ENCODE data around the gene RUNX1.

RUNX1 gene

DNA sequence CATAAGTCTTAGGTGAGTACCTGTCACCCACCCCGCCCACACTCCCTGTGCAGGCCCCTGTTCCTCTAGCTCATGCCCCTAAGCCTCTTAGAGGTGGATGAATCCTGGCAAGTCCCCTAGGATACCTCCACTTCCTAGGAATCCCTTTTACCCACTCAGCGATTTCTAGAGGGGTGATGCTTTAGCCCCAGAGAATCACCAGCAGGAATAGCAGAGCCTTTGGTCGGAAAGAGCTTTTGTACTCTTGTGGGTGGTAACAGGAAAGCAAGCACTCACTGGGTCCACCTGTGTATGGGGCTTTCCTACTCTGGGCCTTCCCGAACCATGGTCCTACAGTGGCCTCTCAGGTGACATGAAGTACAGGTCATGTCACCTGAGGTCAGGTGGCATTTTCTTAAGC is 207.9 kb downstream of the RUNX1 start:
- DNase-seq = no peak

DNA sequence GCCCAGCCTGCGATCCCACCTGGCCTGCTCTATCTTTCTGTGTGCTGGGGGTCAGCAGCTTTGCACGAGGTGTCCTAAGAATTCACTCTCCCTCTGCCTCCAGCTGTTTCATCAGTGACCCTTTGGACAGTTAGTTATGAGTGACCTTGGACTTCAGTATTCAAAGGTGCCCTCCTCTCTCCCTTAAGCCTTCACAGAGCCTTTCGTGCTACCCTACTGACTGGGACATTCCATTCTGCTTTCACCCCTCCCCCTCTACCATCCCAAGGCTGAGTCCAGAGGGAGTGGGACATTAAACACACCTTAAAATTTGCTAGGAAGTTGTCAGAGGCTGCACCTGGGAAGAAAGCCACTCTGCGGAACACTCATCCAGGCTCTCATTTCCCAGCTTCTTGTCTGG is 208.4 kb downstream of the RUNX1 start:
- no peak for DNase-seq

DNA sequence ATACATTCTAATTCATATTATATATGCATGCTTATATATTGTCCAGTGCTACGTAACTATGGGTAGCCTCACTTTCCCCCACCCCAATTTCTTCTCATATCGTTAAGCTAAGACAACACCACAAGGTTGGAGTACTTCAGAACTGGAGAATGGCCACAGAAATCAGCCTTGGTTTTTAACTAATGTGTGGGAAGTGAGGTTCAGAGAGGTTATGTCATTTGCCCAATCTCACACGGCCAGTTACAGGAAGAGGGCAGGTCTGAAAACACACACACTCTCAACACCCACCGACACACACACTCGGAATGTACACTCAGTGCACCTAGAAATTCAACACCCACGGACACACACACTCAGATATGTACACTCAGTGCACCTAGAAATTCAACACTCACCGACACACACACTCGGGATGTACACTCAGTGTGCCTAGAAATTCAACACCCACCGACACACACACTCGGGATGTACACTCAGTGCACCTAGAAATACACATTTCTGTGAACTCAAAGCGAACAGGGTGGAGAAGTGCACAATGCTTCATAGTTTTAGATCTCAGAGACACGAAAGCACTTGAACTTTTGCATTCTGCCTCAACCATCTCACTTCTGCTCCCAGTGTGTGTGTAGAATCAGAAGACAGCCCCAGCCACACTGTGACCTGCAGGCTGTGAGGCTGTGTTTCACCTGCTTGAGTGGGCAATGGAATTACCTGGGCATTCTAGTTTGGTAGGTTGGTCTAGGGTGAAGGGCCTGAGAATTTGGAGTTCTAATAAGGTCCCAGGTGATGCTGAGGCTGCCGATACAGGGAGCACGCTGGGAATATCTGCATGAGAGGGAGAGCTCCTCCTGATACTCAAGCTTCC is 209.9 kb downstream of the RUNX1 start:
- DNase-seq = no peak

DNA sequence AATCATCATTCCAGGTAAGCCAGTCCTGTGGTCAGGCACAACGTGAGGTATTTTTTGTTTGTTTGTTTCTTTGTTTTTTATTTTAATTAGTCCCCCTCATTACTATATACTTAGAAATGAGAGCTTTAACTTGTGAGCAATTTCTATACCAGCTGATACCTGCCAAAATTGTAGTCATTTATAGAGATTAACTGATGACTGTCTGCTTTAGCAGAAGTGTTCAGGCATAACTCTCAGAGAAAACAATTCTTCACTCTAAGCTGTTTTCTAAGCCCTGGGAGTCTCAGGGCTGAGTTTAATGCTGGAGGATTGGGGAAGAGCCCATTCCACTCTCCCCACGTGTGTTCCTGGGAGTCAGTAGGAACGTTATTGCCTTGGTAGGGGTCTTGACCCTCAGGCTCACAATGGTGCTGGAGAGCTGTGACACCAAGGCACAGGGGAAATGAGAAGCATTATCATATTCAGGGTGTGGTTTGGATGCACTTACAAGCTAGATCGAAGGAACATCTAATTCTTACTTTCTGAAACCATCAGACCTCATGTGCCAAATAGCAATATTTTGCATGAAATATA is 212.1 kb downstream of the RUNX1 start:
- no peak for DNase-seq

DNA sequence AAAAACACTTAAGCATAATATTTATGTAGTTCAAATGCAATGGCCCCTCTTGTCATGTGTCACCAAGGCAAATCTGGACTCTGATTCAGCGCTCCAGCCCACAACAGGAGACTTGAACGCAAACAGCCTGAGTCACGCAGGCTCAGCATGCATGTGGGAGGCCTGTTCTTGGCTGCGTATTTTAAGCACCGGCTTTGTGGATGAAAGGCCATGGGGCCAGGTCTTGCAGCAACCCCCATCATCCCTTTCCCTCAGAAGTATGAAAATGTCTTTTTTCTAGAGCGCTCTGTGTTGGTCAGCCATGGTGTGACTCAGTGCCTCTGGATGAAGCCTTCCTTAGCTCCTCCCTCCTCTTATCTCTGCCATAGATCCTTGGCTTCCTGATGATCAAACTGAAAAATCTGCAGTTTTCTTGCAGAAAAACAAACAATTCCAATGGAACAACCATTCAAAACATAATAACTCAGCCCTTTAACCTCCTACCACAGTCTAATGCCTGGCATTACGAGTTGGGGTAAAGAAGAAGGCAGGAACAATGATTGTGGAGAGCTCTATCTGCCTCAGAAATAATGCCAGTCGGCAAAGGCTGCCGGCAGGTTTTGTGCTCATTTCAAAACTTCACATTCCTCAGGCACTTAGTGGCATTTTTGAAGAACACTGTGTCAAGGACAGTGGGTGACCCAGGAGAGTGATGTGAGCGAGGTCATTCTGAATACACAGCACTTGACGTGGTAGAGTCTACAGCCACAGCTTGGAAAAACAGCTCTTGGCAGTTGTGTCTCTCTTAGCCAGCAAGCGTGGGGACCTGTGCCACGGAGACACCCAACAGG is 212.8 kb downstream of the RUNX1 start:
- no peak for DNase-seq

DNA sequence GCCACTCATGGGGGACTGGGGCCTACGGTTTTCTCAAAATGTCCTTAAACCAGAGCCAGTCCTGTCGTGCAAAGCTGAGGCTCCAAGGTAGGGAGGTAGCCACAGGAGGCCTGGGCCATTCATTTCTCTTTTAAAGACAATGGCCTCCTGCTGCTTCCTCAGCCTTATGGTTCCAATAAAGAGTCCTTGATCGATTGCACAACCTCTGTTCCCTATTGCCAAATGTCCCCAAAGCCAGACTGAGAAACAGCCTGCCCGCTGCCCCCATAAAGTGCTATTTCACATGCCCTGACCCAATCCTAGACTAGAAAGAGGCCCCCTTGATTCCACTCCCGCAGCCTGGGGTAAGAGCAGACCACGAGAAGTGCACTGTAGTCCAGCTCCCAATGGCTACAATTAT is 213.6 kb downstream of the RUNX1 start:
- DNase-seq = no peak

DNA sequence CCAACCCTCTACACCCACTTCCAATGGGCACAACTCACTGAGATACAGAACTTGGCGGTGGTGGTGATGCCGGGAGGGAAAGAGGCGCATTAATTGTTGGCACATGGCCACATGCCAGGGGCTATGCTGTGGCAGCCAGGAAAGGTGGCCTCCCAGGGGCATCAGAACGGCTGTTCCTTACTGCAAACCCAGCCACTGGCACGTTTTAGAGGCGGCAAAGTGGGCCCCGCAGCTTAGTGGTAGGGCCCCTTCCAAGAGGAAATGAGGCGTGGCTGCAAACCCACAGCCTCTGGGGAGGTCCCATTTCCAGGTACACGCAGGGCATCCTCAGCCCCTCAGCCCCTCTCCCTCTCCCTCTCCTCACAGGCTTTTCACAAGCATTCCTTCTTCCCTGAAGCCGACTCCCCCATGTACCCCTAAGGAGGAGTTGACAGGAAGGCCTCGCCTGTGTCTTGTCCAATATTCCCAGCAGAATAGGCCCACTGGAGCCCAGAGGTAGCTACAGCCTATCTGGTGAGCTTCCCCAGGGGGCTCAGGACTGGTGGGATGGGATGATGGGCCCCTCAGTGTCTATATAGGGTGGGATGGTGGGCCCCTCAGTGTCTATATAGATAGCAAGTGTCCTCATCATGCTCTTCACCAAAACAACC is 214.1 kb downstream of the RUNX1 start:
- no peak for DNase-seq

DNA sequence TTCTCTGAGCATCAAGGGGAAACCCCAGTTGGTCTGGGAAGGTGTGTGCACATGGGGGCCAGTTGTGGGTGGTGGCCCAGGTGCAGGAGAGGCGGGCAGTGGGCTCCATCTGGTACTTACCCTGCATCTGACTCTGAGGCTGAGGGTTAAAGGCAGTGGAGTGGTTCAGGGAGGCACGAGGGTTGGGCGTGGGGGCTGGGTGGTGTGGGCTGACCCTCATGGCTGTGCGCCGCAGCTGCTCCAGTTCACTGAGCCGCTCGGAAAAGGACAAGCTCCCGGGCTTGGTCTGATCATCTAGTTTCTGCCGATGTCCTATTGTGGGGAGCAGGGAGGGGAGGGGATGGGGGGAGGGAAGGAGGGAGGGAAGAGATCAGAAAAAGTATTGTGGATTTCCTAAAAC is 214.8 kb downstream of the RUNX1 start:
- no peak for DNase-seq

DNA sequence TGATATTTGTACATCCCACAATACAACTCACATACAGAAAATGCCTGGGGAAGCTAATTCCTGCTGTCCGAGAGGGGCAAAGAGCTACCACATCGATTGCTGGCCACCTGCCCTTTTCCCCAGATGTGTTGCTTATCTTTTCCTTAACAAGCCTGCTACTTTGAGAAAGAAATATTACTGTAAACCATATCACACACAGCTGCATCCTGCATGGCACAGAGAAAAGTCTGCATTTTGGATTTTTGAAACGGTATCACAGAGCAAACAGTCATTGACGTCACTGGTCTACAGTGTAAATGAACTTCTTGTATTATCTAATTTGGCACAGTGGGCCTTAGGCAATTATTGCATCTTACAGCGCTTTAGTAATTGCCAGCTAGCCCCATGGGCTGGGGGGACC is 215.6 kb downstream of the RUNX1 start:
- DNase-seq = no peak

DNA sequence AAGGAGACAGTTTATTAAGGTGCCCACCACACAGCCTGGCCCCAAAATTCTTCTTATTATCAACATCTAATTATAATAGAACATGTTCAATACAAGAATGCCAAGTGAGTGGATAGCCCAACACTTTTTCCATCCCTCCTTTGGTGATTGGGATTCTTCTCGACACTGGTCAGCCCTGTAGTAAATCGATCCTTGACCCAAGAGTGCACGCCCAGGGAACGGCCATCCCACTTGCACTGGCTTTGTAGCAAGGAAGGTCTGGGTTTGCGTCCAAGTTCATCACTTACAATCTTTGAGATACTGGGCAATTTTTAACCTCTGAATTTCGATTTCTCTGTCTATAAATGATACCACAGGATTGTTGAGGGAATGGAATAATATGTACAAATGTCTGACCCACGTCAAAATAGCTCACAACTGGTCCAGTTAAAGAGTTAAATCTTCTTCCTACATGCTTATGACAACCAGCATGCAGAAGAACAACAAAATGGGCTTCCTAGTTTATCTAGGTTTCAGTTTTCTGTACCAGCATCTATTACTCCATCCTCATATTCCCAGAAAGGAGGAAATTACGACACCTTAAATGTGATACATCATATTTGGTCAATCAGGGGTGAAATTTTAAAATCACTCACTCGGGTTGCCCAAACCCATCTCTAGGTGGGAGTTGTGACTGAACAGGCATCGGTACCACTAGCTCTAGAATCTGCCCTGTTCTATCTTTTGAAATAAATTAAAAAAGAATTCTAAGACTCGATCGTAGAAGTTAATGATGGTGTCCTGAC is 218.5 kb downstream of the RUNX1 start:
- DNase-seq = no peak

DNA sequence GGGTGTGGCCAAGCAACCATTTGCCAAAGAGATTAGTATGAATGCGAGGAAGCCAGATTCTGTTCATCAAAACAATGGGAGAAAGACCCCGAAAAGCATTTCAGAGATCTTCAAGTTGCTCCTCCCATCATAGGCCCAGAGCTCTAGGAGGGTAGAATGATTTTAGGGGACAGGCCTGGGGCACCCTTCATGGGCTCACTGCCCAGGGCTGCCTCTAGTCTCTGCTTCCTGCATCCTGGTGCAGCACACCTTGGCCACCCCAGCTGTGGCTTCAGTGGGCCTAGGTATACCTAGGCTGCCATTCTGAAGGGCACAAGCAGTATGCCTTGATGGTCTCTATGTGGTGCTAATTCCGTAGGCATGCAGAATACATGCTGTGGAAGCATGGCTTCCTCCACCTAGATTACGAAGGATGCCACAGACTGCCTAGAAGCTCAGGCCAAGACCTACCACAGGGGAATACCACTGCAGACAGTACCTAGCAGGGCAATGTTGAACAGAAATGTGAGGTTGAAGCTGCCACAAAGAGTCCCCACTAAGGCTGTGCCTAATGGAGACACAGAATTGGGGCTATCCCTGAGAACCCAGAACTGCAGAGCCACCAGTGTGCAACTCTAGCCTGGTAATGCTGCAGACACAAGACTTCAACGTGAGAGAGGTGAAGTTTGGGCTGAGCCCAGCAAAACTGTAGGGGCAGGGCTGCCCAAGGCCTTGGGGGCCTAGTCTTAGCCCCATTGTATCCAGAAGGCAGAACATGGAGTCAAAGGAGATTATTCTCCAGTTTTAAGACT is 221.5 kb downstream of the RUNX1 start:
- DNase-seq = no peak

DNA sequence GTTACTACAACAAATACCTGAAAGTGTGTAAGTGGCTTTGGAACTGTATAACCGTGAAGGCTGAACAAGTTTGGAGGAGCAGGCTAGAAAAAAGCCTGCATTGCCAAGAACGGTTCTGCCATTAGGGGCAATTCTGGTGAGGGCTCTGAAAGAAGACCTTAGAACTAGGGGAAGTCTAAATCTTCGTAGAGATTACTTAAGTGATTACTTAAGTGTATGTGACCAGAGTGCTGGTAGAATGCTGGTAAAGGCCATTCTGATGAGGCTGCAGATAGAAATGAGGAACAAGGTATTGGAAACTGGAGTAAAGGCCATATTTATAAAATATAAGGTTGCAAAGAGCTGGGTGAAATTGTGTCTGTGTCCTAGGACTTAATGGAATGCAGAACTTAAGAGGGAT is 222.3 kb downstream of the RUNX1 start:
- DNase-seq = no peak

DNA sequence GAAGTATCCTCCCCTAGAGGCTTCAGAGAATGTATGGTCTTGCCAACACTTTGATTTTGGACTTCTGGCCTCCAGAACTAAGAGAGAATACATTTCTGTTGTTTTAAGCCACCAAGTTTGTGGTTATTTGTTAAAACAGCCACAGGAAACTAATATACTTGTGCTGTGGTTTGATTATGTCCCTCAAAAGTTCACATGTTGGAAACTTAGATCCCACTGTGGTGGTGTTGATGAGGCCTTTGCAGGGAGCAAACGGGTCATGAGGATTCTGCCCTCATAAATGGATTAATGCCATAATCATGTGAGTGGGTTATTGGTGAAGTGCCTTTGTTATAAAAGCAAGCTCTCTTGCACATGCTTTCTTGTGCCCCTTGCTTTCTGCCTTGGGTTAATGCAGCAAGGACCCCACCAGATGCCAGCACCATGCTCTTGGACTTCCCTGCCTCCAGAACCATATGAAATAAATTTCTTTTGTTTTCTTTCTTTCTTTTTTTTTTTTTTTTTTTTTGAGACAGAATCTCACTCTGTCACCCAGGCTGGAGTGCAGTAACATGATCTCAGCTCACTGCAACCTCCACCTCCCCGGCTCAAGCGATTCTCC is 223.1 kb downstream of the RUNX1 start:
- no peak for DNase-seq

DNA sequence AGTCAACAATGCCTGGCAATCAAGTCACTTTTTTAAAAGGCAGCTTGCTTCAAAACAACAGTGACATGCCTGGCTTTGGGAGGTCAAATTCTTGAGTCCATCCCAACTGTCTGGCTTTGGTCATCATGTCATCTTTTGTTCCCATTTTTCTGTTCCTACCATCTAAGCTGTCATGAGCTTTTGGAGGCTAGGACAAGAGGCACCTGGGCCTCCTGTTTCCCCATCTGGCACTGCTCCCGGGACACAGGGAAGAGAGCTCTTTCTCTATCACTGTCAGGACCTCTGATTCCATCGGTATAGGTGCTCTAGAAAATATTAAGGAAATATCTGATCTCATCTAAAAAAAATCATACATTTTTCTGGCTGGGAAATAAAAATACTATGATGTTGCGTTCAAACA is 224.0 kb downstream of the RUNX1 start:
- no peak for DNase-seq

DNA sequence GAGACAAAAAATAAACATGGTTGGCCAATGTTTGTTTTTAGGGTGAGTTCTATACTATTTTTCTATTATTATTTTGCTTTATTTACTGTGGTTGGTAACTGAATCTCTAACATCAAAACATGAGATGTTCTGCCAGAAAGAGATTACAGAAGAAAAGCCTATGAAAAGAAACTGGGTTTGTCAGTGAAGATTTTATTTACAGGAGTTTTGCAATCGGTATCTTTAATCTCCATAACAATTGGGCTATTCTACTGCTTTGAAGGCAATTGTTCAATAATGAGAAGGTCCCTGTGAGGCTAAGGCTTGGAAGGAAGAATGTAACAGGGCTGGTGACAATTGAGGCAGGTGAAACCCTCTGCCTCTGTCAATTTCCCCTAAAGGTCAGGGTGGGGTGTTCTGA is 224.8 kb downstream of the RUNX1 start:
- no peak for DNase-seq

DNA sequence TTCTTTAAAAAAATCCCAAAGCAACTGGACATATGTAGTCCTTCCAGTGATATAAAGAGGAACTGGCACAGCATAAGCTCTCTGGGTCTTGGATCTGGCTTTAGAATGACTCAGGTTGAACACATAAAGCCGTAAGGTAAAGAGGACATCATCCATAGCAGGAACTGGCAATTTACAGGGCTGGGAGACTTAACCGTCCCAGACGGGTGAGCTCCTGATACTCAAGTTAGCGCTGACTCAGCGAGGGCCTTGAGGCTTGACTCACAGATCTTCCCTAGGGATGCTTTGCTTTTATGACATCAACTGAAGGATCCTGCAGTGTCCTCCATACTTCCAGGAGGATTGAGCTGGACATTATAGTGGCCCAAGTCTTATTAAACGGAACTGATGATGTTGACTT is 226.2 kb downstream of the RUNX1 start:
- no peak for DNase-seq

DNA sequence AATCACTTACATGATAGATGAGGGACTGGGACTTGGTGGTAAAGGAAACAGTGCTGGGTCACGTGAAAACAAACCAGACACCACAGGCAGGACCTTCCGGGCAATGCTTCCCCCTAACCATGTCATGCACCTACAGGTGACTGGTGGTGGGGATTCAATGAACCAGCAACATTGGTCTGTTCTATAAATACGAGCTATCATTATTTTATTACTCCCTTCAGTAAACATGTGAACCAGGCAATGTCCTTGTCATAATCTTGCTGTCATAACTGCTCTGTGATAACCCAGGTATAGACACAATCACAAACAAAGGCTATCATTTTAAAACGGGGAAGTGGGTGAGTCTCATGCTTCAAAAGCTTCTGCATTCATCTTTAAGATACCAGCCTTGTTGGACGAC is 226.9 kb downstream of the RUNX1 start:
- DNase-seq = no peak

DNA sequence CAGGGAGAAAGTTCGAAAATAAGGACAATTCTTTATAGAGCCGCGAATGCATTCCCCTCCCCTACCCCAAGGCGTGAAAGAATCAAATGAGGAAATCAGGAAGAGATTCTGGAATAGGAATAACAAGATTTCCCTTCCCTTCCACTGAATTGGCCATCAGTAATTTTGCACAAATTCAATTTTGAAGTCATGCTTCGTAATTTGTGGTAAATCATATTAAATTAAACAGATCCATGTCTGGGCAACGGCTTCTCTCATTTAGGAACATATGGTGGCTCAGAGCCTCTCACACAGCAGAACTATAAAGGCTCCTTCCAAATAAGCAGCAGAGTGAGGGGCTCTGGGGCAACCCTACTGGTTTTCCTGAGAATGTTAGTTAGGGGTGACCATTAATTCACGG is 227.4 kb downstream of the RUNX1 start:
- DNase-seq = no peak

DNA sequence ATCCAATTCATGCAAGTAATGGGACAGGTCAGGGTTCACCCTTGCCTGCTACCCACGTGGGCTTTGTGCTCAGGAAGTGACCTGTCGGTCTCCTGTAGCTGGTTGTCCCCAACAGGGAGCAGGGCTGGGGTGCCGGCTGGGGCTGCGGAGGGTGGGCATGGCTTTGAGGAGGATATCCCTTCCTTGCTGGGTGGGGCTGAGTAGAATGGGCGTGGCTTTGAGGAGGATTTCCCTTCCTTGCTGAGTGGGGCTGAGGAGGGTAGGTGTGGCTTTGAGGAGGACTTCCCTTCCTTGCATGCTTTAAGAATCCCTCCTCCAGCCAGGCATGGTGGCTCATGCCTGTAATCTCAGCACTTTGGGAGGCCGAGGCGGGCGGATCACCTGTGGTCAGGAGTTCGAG is 229.1 kb downstream of the RUNX1 start:
- DNase-seq = no peak

DNA sequence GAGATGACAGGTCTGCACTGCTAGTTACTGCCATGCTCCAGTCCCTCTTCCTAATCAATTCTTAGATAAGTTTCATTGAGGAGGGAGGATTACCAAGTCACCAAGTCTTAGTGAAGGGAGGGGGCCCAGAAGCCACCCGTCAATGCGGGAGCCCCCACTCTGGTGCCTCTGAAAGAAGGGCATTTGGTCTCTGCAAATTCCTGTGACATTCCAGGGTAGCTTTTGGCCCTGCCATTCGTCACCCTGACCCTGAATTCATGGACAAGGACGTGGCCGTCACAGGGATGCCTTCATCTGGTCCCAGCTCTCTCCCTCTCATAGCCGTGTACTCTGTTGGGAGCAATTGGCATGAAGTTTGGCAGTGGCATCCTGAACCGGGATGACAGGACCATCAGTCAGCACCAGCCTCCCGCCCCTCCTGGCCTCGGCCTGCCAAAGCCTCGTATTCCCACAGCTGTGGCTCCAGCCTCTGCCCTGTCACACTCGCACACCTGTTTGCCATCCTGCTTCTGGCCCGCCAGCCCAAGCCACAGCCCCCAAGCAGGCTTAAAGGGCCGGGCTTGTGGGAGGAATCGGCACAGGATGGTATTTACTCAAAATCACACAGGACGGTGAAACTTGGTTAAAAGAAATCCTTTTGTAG is 229.6 kb downstream of the RUNX1 start:
- no peak for DNase-seq

DNA sequence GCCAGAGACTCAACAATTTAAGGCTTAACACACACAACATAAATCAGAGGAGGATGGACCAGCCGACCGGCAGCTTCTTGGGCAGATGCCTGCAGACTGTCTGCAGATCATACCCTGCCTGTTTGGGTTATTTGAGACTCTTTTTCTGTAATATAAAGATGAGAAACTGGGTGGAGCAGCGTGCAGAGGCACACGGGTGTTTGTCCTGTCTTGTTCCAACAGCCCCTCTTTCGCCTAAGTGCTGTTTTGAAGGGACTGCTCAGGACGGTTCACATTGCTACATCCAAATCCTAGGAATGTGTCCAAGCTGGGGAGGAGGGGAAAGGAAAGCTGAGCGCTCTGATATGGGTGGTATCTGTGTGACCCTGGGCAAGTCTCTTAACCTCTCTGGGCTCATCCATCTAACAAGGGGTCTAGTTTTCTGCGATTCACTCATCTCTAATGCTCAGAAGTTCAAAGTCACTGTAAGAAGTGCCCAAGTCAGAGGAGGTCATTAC is 230.4 kb downstream of the RUNX1 start:
- DNase-seq = no peak
